ENCODE data around the gene APOE. TPM values are rescaled to one million over a fixed set of nuclear protein-coding genes. Genes with fewer than 3 reads are reported as not detected.
A peak's percentile ranks its signal among the peaks of the same experiment; 100 is the strongest.

The APOE gene
- total and polyA plus RNA-seq, 2 of the 13 experiments (the other 11 are each of a cell fraction or from before 2014, with no cell fraction given) = 1,328 to 1,470 TPM

DNA sequence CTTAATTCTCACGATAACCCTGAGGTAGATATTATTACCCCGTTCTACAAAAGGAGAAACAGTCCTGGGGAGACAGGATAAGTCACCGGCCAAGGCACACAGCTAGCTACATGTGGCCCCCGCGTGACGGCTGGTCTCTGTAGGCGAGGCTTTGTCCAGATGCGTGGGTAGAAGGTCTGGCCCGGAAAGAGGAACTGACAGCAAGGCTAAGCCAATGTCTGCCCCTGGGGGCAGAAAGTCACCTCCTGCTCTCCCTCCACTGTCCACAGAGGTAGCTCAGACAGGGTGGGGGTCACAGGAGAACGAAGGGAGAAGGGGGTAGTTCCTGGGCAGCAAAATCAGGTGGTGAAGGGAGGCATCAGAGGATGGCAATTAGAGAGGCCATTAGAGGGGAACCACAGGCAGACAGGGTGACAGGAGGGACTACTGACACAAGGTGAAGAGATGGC is 38.2 kb downstream of the APOE start (continued):
- TF ChIP-seq IRF1 (CRISPR knock-in tag; IDR thresholded peaks at IDR 0.05; ENCODE audit: low read depth) (no peak), HOXA3 (CRISPR knock-in tag; IDR thresholded peaks at IDR 0.05) (0 out of 2 replicates have a peak, but pooled peaks have one; percentile 22), TEAD2 (CRISPR knock-in tag; IDR thresholded peaks at IDR 0.05) (no peak)
- TF ChIP-seq, protein P1, sequence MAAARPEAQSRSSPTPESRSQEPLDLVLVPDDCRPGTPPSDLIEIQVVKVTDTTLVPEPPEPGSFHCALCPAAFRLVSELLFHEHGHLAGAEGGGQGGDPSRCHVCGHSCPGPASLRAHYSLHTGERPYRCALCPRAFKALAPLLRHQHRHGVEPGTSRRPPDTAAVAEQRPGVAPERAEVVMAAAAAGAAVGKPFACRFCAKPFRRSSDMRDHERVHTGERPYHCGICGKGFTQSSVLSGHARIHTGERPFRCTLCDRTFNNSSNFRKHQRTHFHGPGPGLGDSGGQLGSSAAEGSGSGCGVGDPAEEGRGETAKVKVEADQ (CRISPR knock-in tag; IDR thresholded peaks at IDR 0.05; ENCODE audit: borderline replicate concordance) = no peak

- peaks cover 84% of the 10 kb centered on the region for H3K4me1 ChIP-seq (ENCODE audit: insufficient read depth, low read length)
- no peak for TF ChIP-seq NRL (CRISPR knock-in tag; IDR thresholded peaks at IDR 0.05; ENCODE audit: borderline replicate concordance)
- no peak for TF ChIP-seq HDAC2 (CRISPR knock-in tag; IDR thresholded peaks at IDR 0.05)
- no peak for TF ChIP-seq ZNF12 (CRISPR knock-in tag; IDR thresholded peaks at IDR 0.05)
- no peak for TF ChIP-seq SNAPC2 (CRISPR knock-in tag; IDR thresholded peaks at IDR 0.05)
- no peak for TF ChIP-seq ZNF101 (CRISPR knock-in tag; IDR thresholded peaks at IDR 0.05; ENCODE audit: borderline replicate concordance, low read depth)
- no peak for TF ChIP-seq ZBTB39 (CRISPR knock-in tag; IDR thresholded peaks at IDR 0.05)
- TF ChIP-seq, protein P2, sequence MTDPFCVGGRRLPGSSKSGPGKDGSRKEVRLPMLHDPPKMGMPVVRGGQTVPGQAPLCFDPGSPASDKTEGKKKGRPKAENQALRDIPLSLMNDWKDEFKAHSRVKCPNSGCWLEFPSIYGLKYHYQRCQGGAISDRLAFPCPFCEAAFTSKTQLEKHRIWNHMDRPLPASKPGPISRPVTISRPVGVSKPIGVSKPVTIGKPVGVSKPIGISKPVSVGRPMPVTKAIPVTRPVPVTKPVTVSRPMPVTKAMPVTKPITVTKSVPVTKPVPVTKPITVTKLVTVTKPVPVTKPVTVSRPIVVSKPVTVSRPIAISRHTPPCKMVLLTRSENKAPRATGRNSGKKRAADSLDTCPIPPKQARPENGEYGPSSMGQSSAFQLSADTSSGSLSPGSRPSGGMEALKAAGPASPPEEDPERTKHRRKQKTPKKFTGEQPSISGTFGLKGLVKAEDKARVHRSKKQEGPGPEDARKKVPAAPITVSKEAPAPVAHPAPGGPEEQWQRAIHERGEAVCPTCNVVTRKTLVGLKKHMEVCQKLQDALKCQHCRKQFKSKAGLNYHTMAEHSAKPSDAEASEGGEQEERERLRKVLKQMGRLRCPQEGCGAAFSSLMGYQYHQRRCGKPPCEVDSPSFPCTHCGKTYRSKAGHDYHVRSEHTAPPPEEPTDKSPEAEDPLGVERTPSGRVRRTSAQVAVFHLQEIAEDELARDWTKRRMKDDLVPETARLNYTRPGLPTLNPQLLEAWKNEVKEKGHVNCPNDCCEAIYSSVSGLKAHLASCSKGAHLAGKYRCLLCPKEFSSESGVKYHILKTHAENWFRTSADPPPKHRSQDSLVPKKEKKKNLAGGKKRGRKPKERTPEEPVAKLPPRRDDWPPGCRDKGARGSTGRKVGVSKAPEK (CRISPR knock-in tag; IDR thresholded peaks at IDR 0.05; ENCODE audit: borderline replicate concordance) = no peak
- no peak for TF ChIP-seq CREB1 (IDR thresholded peaks at IDR 0.05)
- TF ChIP-seq CREB1 (CRISPR knock-in tag; IDR thresholded peaks at IDR 0.05) = no peak
- TF ChIP-seq, protein P3, sequence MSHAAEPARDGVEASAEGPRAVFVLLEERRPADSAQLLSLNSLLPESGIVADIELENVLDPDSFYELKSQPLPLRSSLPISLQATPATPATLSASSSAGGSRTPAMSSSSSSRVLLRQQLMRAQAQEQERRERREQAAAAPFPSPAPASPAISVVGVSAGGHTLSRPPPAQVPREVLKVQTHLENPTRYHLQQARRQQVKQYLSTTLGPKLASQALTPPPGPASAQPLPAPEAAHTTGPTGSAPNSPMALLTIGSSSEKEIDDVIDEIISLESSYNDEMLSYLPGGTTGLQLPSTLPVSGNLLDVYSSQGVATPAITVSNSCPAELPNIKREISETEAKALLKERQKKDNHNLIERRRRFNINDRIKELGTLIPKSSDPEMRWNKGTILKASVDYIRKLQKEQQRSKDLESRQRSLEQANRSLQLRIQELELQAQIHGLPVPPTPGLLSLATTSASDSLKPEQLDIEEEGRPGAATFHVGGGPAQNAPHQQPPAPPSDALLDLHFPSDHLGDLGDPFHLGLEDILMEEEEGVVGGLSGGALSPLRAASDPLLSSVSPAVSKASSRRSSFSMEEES (CRISPR knock-in tag; IDR thresholded peaks at IDR 0.05) = no peak
These were observed 41.5 kb downstream of the APOE start for GRCh38 chr19:44947041-44947581.

More at GRCh38 chr19:44947041-44947581, 41.5 kb downstream of the APOE start:
- ATAC-seq (no peak), DNase-seq (ENCODE audit: low spot score) (no peak), FAIRE-seq (no peak)
- Histone ChIP-seq H3K4me2 (ENCODE audit: low read depth, low read length) (peak overlapping the region; percentile 87), H3K9ac (ENCODE audit: insufficient read depth, low read depth, low read length) (peak overlapping the region; percentile 88), H2AFZ (ENCODE audit: low read length) (no peak overlapping the region), H3K36me3 (replicated peaks in 1 of 2; ENCODE audit: control insufficient read depth in 1 of 2, insufficient read depth in 2 of 2, low read length in 2 of 2) (peaks cover 4 to 7% of the 10 kb centered on the region in 2 experiments), H3K27me3 (ENCODE audit: control insufficient read depth in 1 of 2, insufficient read depth in 2 of 2, low read length in 2 of 2) (no peaks in the 10 kb centered on the region; a peak in 1 of 5 replicates), H3K9me3 (ENCODE audit: low read length) (no peaks in the 10 kb centered on the region), H3K27ac (ENCODE audit: extremely low read length, insufficient read depth, low read length) (peak overlapping the region; percentile 89), H4K20me1 (ENCODE audit: insufficient read depth, low read length) (no peaks in the 10 kb centered on the region), H3K4me3 (replicated peaks in 1 of 3; ENCODE audit: insufficient read depth in 1 of 3, low read depth in 2 of 3, low read length in 3 of 3) (peak overlapping the region; percentile 79 to 86 (median 86)), H3K79me2 (ENCODE audit: insufficient read depth, low read length) (peaks cover 28% of the 10 kb centered on the region)
- 19% methylated on average over 11 of the region's 13 CpGs for WGBS (ENCODE audit: low lambda C conversion rate)
- BruUV-seq (replicated peaks) = no TSS peak
- intact Hi-C loops (cut with micrococcal nuclease; ENCODE audit: unreplicated experiment) = no loop called here
- POLR2A ChIA-PET = interaction anchor here (1.5 to 7.3 kb wide), 9 partner anchors 8 to 43 kb away, joined by 3 to 119 read pairs (median 52); partner anchors contain the start of genes APOC1 and APOE
- CTCF ChIA-PET (ENCODE audit: low intra/inter-chr PET ratio, low total read pairs) = no interaction called here
- in situ Hi-C loops (cut with HindIII; ENCODE audit: extremely low pct_ligation_motif_present, low pct_unique_long_range_greater_than_20kb) = loop anchor here (5.0 kb wide), 1 partner anchor 35 kb away; the partner anchor contains the start of gene APOC1

Measured in HepG2 (cell line).